Immature natural killer cell (primary cell): ENCODE measurements around the gene NRXN2. TPM values are rescaled to one million over a fixed set of nuclear protein-coding genes. Genes with fewer than 3 reads are reported as not detected.

Experiments used
- DNase-seq, 3 donors: peaks; one replicate each; pipeline ENCODE4 v3.0.0; 2022; ENCODE audit warnings: mixed read lengths in 1 of 3
- H3K27ac Mint-ChIP-seq, 6 donors: one replicate each; pipeline ENCODE4 v1.8.0; 2020; ENCODE audit warnings: mixed read lengths in 6 of 6, mild to moderate bottlenecking in 5 of 6, inconsistent platforms in 4 of 6, moderate library complexity in 3 of 6
- H3K27me3 Mint-ChIP-seq, 3 donors: one replicate each; pipeline ENCODE4 v1.8.0; 2020 to 2021; ENCODE audit warnings: low read depth in 3 of 3, mild to moderate bottlenecking in 3 of 3, mixed read lengths in 3 of 3, moderate library complexity in 3 of 3, inconsistent platforms in 1 of 3
- H3K36me3 Mint-ChIP-seq, 3 donors: one replicate each; pipeline ENCODE4 v1.8.0; 2020; ENCODE audit warnings: mixed read lengths in 3 of 3, inconsistent platforms in 2 of 3, mild to moderate bottlenecking in 2 of 3
- H3K4me1 Mint-ChIP-seq, 2 donors: one replicate each; pipeline ENCODE4 v1.8.0; 2020; ENCODE audit warnings: inconsistent platforms in 2 of 2, mild to moderate bottlenecking in 2 of 2, mixed read lengths in 2 of 2, moderate library complexity in 1 of 2
- H3K4me3 Mint-ChIP-seq, 5 donors: one replicate each; pipeline ENCODE4 v1.8.0; 2020; ENCODE audit warnings: mild to moderate bottlenecking in 5 of 5, mixed read lengths in 5 of 5, inconsistent platforms in 3 of 5, moderate library complexity in 3 of 5
- H3K9me3 Mint-ChIP-seq, 6 donors: one replicate each; pipeline ENCODE4 v1.8.0; 2020; ENCODE audit warnings: mild to moderate bottlenecking in 6 of 6, mixed read lengths in 6 of 6, inconsistent platforms in 4 of 6, moderate library complexity in 3 of 6
- polyA plus RNA-seq, 3 donors: library from polyadenylated mRNA; unstranded; fragments of 300-500 nt; fragmentation: Illumina TruSeq; gene quantifications; one replicate each; pipeline ENCODE4 v1.2.3, GENCODE V29; 2021

NRXN2 gene
- polyA plus RNA-seq, 3 donors from 2014 or later: 0.44 to 3.6 (median 3.2) TPM

DNA sequence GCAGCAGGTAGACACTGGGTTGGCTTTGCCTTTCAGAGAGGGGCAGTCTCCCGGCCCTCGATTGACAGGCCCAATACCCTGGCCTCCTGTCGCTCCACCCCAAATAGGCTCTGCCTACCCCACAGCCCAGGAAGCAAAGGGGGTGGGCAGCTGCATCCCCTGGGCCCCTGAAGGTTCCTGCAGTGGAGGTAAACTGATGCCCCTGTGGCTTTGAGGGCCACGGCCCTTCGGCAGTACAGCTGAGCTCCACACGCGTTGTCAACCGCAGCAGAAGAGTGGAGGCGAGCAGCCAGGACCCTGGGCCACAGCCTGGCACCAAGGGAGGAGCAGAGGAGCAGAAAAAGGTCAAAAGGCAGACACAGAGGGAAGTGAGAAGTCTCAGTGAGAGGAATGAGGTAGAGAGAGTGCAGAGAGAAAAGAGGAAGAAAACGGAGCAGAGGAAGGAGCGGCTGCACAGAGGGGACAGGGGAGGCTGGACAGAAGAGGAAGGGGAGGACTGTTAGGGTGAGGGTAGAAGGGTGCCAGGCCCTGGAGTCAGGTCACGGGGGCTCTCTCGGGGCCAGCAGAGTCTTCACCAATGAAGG, 67.9 kb downstream of the NRXN2 start:
- Mint-ChIP-seq H3K4me1 (no peaks in the 10 kb centered on the region), H3K9me3 (no peaks in the 10 kb centered on the region), H3K4me3 (no peak overlapping the region), H3K27ac (no peak overlapping the region), H3K36me3 (no peaks in the 10 kb centered on the region), H3K27me3 (peaks cover 0 to 5% (median 0%) of the 10 kb centered on the region in 3 donors)
- DNase-seq: no peak

DNA sequence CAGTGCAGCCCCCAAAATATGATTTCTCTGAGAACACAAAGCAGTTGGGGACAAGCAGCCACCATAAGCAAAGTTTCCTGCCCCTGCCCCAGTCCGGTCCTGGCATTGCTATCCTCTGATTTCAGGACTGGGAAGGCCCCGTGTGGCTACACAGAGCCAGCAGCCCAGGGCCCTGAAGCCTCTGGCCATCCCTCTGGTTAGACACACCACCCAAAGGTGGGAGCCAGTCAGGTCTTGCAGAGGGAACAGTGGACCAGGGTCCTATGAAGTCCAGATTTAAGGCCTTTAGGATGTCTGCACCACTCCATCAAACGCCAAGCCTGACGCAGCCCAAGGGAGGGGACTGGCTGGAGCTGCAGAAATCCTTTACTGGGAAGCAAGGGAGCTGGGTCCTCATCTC, 68.6 kb downstream of the NRXN2 start:
- H3K9me3 Mint-ChIP-seq: no peaks in the 10 kb centered on the region
- H3K4me3 Mint-ChIP-seq: no peak overlapping the region
- DNase-seq: no peak
- no peaks in the 10 kb centered on the region for H3K4me1 Mint-ChIP-seq
- H3K36me3 Mint-ChIP-seq: no peaks in the 10 kb centered on the region
- H3K27me3 Mint-ChIP-seq: peaks cover 0 to 7% (median 0%) of the 10 kb centered on the region in 3 donors
- H3K27ac Mint-ChIP-seq: no peak overlapping the region

DNA sequence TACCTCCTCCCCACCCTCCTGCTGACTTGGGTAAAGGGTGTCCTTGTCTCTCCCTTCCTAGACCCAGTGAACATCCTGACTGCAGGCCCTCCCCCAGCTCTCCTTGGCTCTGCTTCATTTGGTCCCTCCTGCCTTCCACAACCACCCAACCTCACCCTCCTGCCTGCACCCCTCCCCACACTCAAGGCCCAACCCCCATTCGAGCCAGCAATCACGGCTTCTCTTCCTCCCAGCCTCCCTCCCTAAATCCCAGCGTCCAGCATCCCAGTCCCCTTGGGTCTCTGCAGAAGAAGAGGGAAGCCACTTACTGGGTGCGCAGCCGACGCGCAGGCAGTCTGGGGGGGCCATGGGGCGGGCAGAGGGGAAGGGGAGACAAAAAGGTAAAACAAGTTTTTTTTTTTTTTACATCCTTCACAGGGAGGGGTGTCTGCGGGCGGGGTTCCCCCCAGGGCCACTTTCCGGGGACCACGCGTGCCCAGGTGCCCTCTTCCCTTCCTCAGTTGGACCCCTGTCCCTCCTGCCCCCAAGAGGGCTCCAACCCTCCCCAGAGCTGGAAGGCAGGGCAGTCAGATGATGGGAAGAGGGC, 69.5 kb downstream of the NRXN2 start:
- no peak for DNase-seq
- H3K36me3 Mint-ChIP-seq: no peaks in the 10 kb centered on the region
- no peaks in the 10 kb centered on the region for H3K4me1 Mint-ChIP-seq
- no peaks in the 10 kb centered on the region for H3K9me3 Mint-ChIP-seq
- H3K4me3 Mint-ChIP-seq: no peak overlapping the region
- H3K27ac Mint-ChIP-seq: no peak overlapping the region
- peaks cover 0 to 7% (median 3%) of the 10 kb centered on the region in 3 donors for H3K27me3 Mint-ChIP-seq

DNA sequence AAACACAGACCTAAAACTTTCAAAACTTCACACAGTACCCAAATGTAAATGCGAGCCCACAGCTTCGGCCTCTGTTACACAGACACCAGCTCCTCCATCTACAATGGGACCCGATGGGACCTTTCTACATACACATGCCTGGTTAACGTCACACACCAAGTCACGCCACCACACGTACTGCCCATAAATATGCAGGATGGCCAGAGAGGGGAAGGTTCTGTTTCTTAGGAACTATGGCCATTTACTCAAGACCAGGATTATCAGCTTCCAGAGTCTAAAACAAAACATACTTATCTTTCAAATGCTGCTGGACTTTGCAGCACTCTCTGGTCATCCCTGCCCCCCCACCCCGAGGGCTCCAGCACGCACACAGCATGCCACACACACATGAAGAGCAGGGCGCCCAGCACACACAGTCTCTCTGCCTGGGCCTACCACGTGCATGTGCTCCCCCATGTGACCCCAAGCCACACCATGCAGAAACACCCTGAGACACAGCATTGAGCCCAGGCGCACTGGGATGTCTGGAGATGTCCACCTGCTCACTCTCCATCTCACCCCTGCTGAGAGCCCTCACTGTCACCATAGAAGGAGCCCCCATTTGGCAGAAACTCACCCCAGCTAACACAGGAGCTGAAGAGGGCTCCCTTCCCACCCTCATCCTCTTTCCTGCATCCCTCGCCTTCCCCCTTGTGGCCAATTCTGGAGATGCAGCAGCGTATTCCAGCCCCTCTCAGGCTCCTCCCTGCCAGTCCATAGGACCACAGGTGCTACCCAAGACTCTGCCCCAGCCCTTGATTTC, 70.2 kb downstream of the NRXN2 start:
- peaks cover 0 to 10% (median 4%) of the 10 kb centered on the region in 3 donors for H3K27me3 Mint-ChIP-seq
- no peaks in the 10 kb centered on the region for H3K9me3 Mint-ChIP-seq
- no peaks in the 10 kb centered on the region for H3K4me1 Mint-ChIP-seq
- no peaks in the 10 kb centered on the region for H3K36me3 Mint-ChIP-seq
- no peak overlapping the region for H3K27ac Mint-ChIP-seq
- peak; percentile 45 to 65 (median 58) for DNase-seq
- no peak overlapping the region for H3K4me3 Mint-ChIP-seq

DNA sequence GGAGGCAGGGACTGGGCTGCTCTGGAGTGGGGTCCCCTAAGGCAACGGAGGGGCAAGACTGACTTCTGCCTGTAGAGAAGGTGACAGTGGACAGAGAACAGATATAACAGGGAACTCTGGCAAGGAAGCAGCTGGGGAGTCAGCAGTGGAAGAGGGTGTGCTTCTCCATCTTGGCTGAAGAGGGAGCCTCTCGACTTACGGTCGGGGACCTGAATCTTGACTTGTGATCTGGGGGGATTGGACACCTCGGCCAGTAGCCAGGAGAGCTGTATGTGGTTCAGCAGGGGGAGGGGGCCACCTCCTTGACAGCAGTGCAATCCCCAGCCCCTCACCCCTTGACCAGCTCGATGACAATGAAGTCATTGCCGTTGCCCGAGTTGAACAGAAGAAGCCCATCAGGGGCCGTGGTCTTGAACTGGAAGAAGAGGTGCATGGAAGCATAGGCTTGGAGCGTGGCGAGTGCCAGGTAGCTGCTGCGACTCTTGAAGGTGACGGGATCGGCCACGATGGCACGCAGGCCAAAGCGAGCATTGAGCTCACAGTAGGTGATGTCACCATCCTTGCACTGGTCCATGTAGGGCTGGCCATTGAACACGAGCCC, 72.0 kb downstream of the NRXN2 start:
- no peak for DNase-seq
- H3K27me3 Mint-ChIP-seq: peaks cover 0 to 21% (median 4%) of the 10 kb centered on the region in 3 donors
- H3K9me3 Mint-ChIP-seq: no peaks in the 10 kb centered on the region
- H3K4me1 Mint-ChIP-seq: no peaks in the 10 kb centered on the region
- H3K36me3 Mint-ChIP-seq: no peaks in the 10 kb centered on the region
- peak overlapping the region in 1 of 6 donors; percentile 31 for H3K27ac Mint-ChIP-seq
- no peak overlapping the region for H3K4me3 Mint-ChIP-seq

DNA sequence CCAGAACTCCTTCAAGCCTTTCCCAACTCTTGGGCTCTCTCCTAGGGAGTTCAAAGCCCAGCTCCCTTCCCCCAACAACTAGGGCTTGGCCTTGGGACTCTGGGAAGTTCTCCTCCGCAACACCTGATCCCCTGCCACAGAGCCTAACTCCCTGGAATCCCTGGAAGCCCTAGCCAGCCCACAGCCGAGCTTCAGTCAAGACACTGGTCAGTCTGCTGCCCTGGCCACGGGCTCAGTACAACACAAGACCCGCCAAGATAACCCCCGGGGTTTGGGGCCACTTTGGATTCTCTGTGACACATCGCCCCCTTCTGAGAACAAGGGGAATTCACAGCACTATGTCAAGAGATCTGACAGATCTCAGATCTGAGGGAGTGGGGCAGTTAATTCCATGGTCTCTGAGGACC, 73.7 kb downstream of the NRXN2 start:
- Mint-ChIP-seq H3K4me1 (no peaks in the 10 kb centered on the region), H3K36me3 (peaks cover 0 to 3% (median 0%) of the 10 kb centered on the region in 3 donors), H3K27ac (no peak overlapping the region), H3K4me3 (no peak overlapping the region), H3K27me3 (peaks cover 0 to 23% (median 4%) of the 10 kb centered on the region in 3 donors), H3K9me3 (no peaks in the 10 kb centered on the region)
- no peak for DNase-seq

DNA sequence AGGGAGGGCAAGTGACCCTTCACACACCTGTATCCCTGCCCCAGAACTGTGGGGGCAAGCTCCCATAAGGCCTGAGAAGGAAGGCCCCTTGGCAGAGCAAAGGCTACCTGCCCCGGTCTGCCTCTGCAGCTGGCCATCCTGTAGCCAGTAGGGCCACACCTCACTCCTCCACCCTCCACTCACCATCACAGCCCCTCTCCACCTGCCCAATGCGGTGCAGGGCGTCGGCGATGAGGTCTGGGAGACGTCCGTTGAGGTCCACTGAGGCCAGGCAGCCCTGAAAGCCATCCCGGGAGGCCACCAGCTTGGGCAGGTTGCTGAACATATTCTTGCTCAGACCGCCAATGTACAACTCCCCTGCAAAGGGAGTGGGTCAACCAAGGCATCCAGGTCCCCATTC, 74.4 kb downstream of the NRXN2 start:
- DNase-seq: no peak
- peaks cover 0 to 26% (median 8%) of the 10 kb centered on the region in 3 donors for H3K27me3 Mint-ChIP-seq
- H3K27ac Mint-ChIP-seq: no peak overlapping the region
- peaks cover 0 to 3% (median 0%) of the 10 kb centered on the region in 3 donors for H3K36me3 Mint-ChIP-seq
- H3K4me3 Mint-ChIP-seq: no peak overlapping the region
- no peaks in the 10 kb centered on the region for H3K9me3 Mint-ChIP-seq
- H3K4me1 Mint-ChIP-seq: peaks cover 0 to 3% of the 10 kb centered on the region in 2 donors

DNA sequence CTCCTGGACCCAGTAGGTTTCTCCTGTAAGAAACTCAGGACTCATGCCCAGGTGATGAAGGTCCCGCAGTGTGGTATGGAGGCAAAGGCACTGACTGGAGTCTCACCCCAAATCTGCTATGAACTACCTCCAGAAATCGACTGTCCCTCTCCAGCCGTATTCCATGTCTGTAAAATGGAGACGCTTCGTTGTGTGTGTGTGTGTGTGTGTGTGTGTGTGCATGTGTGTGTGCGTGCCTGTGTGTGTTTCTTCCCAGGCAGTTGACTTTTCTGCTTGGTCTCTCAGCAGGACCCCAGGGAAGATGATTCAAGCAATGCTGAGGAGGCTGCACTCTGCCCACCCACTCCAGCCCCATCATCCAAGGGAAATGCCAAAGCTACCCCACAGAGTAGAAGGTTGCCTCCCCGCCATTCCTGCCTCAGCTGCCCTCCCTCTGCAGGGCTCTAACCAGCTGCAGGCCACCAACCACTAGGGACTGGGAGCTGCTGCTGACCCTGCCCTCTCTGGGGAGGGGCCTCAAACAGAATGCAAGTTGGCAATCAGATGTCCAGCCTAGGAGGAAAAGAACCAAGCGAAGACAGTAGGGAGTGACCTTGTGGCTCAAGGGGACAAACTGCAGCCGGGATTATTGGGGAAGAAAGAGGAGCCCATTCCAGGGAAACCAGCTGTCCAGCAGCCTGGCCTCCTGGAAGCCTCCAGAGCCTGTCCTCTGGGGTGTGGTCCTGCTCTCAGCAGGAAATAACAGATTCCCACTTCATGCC, 75.8 kb downstream of the NRXN2 start:
- no peak overlapping the region for H3K4me3 Mint-ChIP-seq
- no peak for DNase-seq
- H3K36me3 Mint-ChIP-seq: peaks cover 0 to 3% (median 0%) of the 10 kb centered on the region in 3 donors
- no peak overlapping the region for H3K27ac Mint-ChIP-seq
- peaks cover 0 to 23% (median 8%) of the 10 kb centered on the region in 3 donors for H3K27me3 Mint-ChIP-seq
- H3K9me3 Mint-ChIP-seq: no peaks in the 10 kb centered on the region
- peaks cover 0 to 3% of the 10 kb centered on the region in 2 donors for H3K4me1 Mint-ChIP-seq

DNA sequence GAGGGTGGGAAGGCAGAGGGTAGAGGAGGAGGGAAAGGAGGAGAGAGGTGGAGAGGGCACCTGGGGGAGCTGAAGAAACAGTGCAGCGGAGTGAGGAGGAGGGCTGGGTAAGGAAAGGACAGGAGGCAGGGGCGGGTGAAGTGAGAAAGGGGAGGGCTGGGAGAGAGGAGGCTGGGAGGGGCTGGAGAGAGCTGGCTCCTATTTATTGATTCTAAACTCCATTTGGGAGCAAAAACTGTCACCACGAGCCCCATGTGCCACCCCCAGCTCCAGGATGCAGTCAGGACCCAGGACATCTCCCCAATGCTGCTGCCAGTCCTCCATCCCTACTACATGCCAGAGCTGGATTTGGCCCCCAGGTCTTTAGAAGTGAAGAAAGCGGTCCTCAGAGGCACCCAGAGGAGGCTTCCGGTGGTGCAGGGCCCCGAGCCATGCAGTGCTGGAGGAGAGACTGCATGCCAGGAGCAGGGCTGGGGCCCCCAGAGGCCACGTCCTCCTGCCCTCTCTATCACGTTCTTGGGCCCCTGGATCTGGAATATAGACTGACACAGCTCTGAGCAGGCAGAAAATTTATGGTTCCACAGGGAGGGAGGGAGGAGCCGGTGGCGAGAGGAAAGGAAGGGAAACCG, 78.2 kb downstream of the NRXN2 start:
- Mint-ChIP-seq H3K36me3 (peaks cover 0 to 3% (median 0%) of the 10 kb centered on the region in 3 donors), H3K4me3 (no peak overlapping the region), H3K27me3 (peaks cover 0 to 23% (median 8%) of the 10 kb centered on the region in 3 donors), H3K9me3 (no peaks in the 10 kb centered on the region), H3K27ac (no peak overlapping the region), H3K4me1 (peaks cover 0 to 3% of the 10 kb centered on the region in 2 donors)
- DNase-seq: no peak

DNA sequence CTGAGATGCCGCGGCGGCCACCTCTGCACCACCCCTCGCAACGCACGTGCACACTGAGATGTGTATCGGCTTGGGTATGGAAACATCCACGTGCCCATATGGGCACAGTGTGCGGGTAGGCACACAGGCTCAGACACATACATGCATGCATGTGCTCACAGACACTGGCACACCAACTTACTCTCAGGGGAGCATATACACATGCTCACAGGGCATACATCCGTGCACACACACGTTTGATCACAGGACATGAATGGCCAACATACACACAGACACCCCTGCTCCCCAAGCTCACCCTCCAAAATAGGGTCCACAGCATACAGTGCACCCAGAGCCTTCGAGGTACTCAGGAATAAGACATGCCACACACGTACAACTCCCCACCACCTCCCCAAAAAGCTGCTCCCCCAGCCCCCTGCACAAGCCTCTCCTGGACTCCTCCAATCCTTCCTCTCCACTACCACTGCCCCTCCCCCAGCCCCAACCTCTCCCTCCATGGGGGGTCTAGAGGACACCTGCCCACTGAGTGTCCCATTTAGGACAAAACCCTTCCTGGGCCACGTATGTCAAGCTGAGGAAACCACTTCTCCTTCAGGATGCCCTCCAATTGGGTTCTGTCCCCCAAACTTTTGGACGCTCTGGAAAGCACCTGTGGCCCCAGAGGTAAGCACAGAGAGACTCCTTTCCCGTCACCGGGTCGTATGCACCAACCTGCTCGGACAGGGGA, 78.9 kb downstream of the NRXN2 start:
- peaks cover 0 to 3% (median 0%) of the 10 kb centered on the region in 3 donors for H3K36me3 Mint-ChIP-seq
- H3K4me3 Mint-ChIP-seq: peak overlapping the region in 4 of 5 donors; percentile 44 to 71 (median 52)
- no peak for DNase-seq
- H3K27ac Mint-ChIP-seq: no peak overlapping the region
- peaks cover 0 to 3% of the 10 kb centered on the region in 2 donors for H3K4me1 Mint-ChIP-seq
- H3K27me3 Mint-ChIP-seq: peaks cover 0 to 22% (median 8%) of the 10 kb centered on the region in 3 donors
- no peaks in the 10 kb centered on the region for H3K9me3 Mint-ChIP-seq

DNA sequence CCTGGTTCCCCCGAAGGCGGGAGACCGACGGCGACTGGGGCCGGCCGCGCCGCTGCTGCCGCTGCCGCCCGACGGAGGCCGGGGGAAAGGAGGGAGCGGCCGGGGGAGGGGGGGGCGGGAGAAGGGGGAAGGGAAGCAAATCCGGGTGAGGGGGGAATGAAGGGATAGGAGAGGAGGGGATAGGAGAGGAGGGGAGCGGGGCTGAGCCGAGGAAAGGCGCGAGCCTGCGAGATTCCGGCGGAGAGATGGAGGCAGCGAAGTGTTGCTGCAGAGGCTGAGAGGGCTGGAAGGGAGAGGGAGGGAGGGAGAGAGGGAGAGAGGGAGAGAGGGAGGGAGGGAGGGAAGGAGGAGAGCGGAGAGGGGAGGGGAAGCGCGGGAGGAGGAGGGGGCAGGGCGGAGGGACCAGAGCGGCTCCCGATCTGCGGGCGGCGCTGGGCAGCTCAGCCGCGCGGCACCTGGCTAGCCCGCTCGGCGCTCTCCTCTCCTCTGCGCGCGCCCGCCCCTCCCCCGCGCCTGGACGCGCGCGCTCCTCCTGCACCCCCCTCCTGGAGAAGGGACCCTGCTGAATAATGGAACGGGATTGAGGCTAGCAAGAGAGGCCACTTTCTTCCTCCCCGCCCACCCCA, 79.6 kb downstream of the NRXN2 start:
- H3K4me1 Mint-ChIP-seq: peaks cover 0 to 3% of the 10 kb centered on the region in 2 donors
- H3K4me3 Mint-ChIP-seq: peak overlapping the region; percentile 21 to 71 (median 30)
- peaks cover 0 to 3% (median 0%) of the 10 kb centered on the region in 3 donors for H3K36me3 Mint-ChIP-seq
- peaks cover 0 to 22% (median 5%) of the 10 kb centered on the region in 3 donors for H3K27me3 Mint-ChIP-seq
- H3K9me3 Mint-ChIP-seq: no peaks in the 10 kb centered on the region
- no peak for DNase-seq
- H3K27ac Mint-ChIP-seq: no peak overlapping the region

DNA sequence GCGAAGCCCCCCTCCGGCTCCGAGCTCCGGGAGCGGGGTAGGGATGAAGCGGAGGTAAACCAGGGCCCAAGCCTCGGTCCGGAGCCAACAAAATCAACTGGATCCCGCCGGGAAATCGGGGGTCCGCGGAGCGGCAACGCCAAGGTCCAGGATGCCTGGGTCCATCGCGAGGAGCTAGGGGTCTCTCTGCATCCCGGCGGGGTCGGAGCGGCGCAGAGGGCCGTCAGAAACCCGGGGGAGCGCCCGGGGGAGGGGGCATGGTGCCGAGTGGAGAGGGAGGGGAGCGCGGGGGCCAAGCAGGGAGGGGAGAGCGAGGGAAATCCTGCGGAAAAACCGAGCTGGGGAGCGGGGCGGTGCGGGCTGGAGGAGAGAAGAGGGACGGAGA, 80.1 kb downstream of the NRXN2 start:
- DNase-seq: no peak
- Mint-ChIP-seq H3K9me3 (no peaks in the 10 kb centered on the region), H3K4me3 (no peak overlapping the region), H3K27ac (no peak overlapping the region), H3K4me1 (peaks cover 0 to 3% of the 10 kb centered on the region in 2 donors), H3K27me3 (peaks cover 0 to 19% (median 5%) of the 10 kb centered on the region in 3 donors), H3K36me3 (peaks cover 0 to 3% (median 0%) of the 10 kb centered on the region in 3 donors)
